ENCODE results near the gene MACIR. TPM values are rescaled to one million over a fixed set of nuclear protein-coding genes. Genes with fewer than 3 reads are reported as not detected.

MACIR gene
- total RNA-seq, 1 experiment from 2014 or later, result 12.4 TPM

GRCh38 chr5:103216137-103216536 lies 42.4 kb upstream of the MACIR start:
- Mint-ChIP-seq H3K36me3 (peaks cover 4% of the 10 kb centered on the region; the same call in 1 of the 2 replicates), H3K27me3 (ENCODE audit: low read depth) (no peaks in the 10 kb centered on the region), H3K27ac (no peak overlapping the region), H3K9me3 (peaks cover 7% of the 10 kb centered on the region), H3K4me1 (peaks cover 16% of the 10 kb centered on the region; the same call in 1 of the 2 replicates), H3K4me3 (no peak overlapping the region)
- TF ChIP-seq SP1 (CRISPR knock-in tag; conservative IDR thresholded peaks at IDR 0.05) (no peak), IRF2 (CRISPR knock-in tag; IDR thresholded peaks at IDR 0.05; ENCODE audit: borderline replicate concordance, low read depth) (no peak), NR2C2 (CRISPR knock-in tag; IDR thresholded peaks at IDR 0.05) (no peak), ZMAT4 (CRISPR knock-in tag; IDR thresholded peaks at IDR 0.05) (no peak), OVOL2 (CRISPR knock-in tag; IDR thresholded peaks at IDR 0.05; ENCODE audit: borderline replicate concordance) (no peak), CDX4 (CRISPR knock-in tag; IDR thresholded peaks at IDR 0.05; ENCODE audit: borderline replicate concordance) (no peak), ZNF425 (CRISPR knock-in tag; conservative IDR thresholded peaks at IDR 0.05) (no peak), GRHL2 (CRISPR knock-in tag; IDR thresholded peaks at IDR 0.05; ENCODE audit: insufficient replicate concordance, severe bottlenecking) (no peak)
- ChIA-PET CTCF (interaction anchor here (1.5 to 7.6 kb wide), 3 partner anchors 8 to 259 kb away, joined by 3 to 55 read pairs (median 6); no protein-coding TSS in a partner anchor), POLR2A (no interaction called here)
- no peak for DNase-seq (ENCODE audit: low spot score)
- no peak; the same call in 1 of the 2 replicates for ATAC-seq

- no peak for DNase-seq (ENCODE audit: low spot score)
- POLR2A ChIA-PET, result no interaction called here
- Mint-ChIP-seq H3K36me3 (peaks cover 4% of the 10 kb centered on the region; the same call in 1 of the 2 replicates), H3K27ac (no peak overlapping the region), H3K4me3 (no peak overlapping the region), H3K4me1 (peaks cover 14% of the 10 kb centered on the region; the same call in 1 of the 2 replicates), H3K9me3 (peaks cover 7% of the 10 kb centered on the region), H3K27me3 (ENCODE audit: low read depth) (no peaks in the 10 kb centered on the region)
- TF ChIP-seq ZNF416 (CRISPR knock-in tag; IDR thresholded peaks at IDR 0.05), result no peak
- TF ChIP-seq IRF1 (CRISPR knock-in tag; IDR thresholded peaks at IDR 0.05), result no peak
- no peak for TF ChIP-seq SMAD3 (CRISPR knock-in tag; IDR thresholded peaks at IDR 0.05; ENCODE audit: borderline replicate concordance)
- TF ChIP-seq GRHL2 (CRISPR knock-in tag; IDR thresholded peaks at IDR 0.05; ENCODE audit: insufficient replicate concordance, severe bottlenecking), result no peak
- no peak for TF ChIP-seq ZBTB43 (CRISPR knock-in tag; IDR thresholded peaks at IDR 0.05)
- no peak for TF ChIP-seq ZNF532 (CRISPR knock-in tag; IDR thresholded peaks at IDR 0.05; ENCODE audit: borderline replicate concordance)
- no peak for ATAC-seq
- CTCF ChIA-PET, result interaction anchor here (1.5 to 7.6 kb wide), 3 partner anchors 8 to 258 kb away, joined by 3 to 55 read pairs (median 6); no protein-coding TSS in a partner anchor
These were observed 41.9 kb upstream of the MACIR start for GRCh38 chr5:103216697-103217096.
